Activated CD4-positive, alpha-beta T cell treated with anti-CD3 and anti-CD28 coated beads for 1 hour (primary cell): ENCODE measurements around the gene DCDC2C.

Source experiments
- DNase-seq: peaks from one replicate; pipeline ENCODE4 v3.0.0-alpha.2; 2020

The DCDC2C gene

GRCh38 chr2:3747032-3747654, 43.8 kb downstream of the DCDC2C start:
- no peak for DNase-seq

- no peak for DNase-seq
Observed at GRCh38 chr2:3747826-3748225, 44.5 kb downstream of the DCDC2C start.

GRCh38 chr2:3749201-3749600, 45.8 kb downstream of the DCDC2C start:
- DNase-seq: no peak

DNA sequence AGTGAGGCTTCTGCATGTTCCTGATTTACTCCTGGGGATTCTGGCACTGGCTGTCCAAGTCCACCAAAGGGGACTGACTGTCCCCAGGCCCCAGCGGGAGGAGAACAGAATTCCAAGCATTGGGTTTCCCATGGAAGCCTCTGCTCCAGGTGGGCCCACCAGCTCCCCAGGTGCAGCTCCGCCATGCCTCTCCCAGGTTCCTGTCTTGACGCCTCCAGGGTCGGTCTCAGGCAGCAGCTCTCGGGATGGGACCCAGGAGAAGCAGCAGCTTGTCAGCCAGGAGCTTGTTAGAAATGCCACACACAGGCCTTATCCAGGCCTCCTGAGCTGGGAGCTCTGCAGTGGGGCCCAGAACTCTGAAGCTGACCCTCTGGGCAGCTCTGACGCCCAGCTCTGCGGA, 47.9 kb downstream of the DCDC2C start:
- DNase-seq: no peak

GRCh38 chr2:3751806-3752205, 48.4 kb downstream of the DCDC2C start:
- no peak for DNase-seq

- DNase-seq: no peak
Observed at GRCh38 chr2:3752376-3752775, 49.0 kb downstream of the DCDC2C start.

DNA sequence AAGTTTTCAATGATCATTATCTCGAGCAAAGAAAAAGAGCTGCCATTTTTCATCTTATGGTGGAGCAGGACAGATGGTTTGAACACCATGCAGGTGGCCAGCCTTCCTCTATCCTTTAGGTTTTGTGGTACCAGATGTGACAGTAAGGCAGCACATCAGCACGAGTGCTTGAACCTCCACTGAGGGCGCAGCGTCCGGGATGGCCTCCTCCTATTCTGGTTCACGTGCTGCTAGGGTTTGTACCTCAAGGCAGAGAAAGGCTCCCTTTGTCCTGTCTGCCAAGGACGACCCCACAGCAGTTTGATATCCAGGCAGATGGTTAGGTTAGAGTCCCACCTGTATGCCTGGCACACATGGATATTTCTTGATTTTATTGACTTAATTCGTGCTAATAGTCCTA, 50.2 kb downstream of the DCDC2C start:
- no peak for DNase-seq

- DNase-seq: no peak
Observed at GRCh38 chr2:3754280-3754679, 50.9 kb downstream of the DCDC2C start.

- DNase-seq: no peak
Observed at GRCh38 chr2:3754795-3755194, 51.4 kb downstream of the DCDC2C start.

DNA sequence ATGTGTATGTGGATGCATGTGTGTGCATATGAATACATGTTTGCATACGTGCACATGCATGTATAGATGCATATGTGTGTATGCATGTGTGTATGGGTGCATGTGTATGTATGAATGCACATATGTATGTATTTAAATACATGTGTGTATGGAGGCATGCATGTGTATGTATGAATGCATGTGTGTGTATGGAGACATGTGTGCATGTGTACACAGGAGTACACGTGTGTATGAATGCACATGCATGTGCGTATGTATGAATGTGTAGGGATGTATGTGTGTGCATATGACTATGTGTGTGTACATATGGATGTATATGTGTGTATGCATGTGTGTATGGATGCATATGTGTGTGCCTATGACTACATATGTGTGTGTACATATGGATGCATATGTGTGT, 51.9 kb downstream of the DCDC2C start:
- DNase-seq: no peak

- no peak for DNase-seq
Observed at GRCh38 chr2:3756306-3756705, 52.9 kb downstream of the DCDC2C start.

- no peak for DNase-seq
Observed at GRCh38 chr2:3758906-3759305, 55.5 kb downstream of the DCDC2C start.

GRCh38 chr2:3759331-3759730, 56.0 kb downstream of the DCDC2C start:
- no peak for DNase-seq

GRCh38 chr2:3759761-3760160, 56.4 kb downstream of the DCDC2C start:
- DNase-seq: no peak

- no peak for DNase-seq
Observed at GRCh38 chr2:3761272-3761671, 57.9 kb downstream of the DCDC2C start.

DNA sequence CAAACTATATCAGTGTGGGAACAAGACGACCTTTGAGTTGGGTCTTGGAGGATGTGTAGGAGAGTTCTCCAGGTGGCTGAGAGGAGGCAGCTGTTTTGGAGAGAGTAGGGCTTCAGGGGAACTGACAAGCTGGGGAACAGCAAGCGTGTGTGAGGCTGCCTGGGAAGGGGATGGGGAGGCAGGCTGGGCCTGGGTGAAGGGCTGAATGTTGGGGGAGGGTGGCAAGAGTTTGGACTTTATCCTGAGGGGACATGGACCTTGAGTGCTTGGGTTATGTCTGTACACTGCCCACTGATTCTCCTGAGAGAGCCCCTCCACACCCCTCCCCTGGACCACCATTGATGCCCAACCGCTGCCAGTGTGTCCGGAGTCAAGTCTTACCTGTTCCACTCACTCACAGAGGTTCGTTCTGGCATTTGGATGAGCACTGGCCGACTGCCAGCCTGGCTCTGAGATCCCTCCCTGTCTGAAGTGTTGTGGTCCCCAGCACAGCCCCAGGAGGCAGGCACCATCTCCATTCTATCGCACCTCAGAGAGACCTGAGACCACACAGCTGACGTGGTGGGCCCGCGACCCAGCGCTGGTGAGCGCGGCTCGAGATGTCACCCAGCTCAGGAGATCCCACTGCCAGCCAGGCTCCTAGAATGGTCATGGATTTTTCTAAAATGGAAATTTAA, 59.5 kb downstream of the DCDC2C start:
- no peak for DNase-seq

- DNase-seq: no peak
Observed at GRCh38 chr2:3766824-3767223, 63.4 kb downstream of the DCDC2C start.

GRCh38 chr2:3768960-3769765, 65.8 kb downstream of the DCDC2C start:
- no peak for DNase-seq

DNA sequence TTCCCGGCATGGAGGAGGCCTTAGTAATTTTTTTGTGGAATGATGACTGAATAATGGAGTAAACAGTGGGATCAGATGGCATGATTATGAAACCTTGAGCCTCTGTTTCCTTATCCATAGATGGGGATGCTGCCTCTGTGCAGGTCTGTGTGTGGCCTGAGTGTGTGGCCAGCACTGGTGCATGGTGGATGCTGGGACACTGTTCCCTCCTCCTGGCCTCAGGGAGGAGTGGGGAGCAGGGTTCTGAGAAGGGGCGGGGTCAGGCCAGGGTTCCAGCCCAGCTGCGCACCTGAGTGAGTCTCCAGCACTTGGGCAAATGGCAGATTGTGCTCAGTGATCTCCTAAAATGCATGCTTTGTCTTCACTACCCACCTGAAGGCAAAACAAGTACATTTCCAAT, 66.4 kb downstream of the DCDC2C start:
- no peak for DNase-seq

DNA sequence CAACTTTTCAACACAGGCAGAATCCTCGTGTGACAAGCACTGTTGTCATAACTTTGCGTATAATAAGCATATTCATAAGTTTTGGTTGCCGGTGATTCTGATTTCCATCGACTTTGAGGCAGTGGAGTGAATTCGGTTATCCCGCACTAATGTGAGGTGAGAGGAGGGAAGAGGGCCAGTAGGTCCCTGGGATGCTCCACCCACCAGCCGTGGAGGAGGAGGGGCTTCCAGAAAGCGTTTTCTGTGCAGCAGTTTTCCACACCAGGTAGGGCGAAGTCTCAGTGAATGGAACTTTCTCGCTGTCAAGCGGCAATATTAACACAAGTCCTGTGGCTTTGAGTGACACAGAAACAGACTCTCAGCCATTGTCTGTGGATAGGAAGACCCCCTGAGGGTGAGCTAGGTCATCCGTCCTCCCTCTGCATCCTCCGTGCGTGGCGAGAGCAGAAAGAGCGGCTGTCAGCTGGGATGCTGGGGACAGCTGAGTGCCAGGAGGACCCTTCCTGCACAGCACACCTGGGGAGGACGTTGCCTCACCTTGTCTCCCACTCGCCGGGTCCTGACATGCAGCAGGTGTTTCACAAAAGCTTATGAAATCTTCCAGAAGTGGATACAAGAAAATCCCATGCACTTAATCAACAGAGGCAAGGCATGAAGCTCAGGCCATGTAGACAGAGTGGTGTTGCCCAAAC, 67.5 kb downstream of the DCDC2C start:
- DNase-seq: no peak

DNA sequence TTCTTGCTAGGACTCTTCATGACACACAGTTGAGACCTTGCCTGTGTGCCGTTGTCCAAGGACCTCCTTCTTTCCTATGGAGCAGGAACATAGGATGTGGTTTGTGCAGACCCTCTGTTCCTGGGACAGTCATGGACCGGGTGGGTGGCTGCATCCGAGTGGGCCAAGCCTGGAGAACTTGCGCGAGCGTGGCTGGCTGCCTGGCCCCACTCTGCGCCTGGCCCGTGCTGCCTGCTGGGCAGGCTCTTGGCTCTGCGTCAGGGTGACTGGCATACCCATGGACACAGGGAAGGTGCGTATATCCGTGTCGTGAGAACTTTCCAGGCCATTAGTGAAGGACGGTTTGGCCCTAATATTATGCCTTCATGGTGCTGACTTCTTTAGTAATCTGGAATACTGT, 68.2 kb downstream of the DCDC2C start:
- DNase-seq: no peak

GRCh38 chr2:3774336-3774735, 71.0 kb downstream of the DCDC2C start:
- no peak for DNase-seq

DNA sequence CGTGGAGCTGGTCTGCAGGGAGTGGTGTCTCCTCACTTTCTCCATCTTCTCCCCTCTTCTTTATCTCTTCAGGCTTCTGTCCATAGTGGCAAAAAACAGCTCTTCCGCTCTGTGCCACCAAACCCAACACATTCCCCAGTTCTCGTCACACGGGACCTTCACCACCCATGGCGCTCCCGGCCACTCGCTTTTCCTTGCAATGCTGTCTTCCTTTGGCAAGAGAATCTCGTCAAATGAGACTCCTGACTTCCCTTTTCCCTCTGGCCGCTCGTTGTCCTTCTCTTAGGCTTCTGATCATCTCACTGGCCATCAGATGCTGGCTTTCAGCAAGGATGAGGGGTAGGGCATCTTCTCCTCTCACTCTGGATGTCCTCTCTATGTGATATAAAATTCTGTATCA, 72.9 kb downstream of the DCDC2C start:
- no peak for DNase-seq

GRCh38 chr2:3777966-3778365, 74.6 kb downstream of the DCDC2C start:
- no peak for DNase-seq
